Measurements from ENCODE around the gene UQCRQ. TPM values are rescaled to one million over a fixed set of nuclear protein-coding genes. Genes with fewer than 3 reads are reported as not detected.

UQCRQ gene
- total RNA-seq, 1 donor from 2014 or later: 400 TPM

DNA sequence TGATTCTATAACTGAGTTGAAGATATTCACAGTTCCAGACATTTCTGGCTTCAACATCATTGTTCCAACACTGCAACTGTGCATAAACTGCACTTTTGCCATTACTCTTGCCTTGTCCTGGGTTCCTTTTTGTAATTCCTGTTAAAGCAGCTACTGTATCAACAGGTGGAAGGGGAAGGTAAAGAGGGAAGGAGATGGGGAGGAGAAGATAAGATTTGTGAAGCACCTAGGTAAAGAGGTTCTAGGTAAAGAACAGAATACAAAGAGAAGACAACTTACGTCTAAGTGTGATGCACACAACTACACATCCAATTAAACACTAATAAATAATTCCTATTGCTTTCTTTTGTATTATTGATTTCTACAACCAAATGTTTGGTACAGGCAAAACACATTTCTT is 43.3 kb downstream of the UQCRQ start:
- Mint-ChIP-seq H3K4me1 (ENCODE audit: low read depth) (peaks cover 2% of the 10 kb centered on the region), H3K27ac (no peak overlapping the region), H3K27me3 (ENCODE audit: low read depth) (no peaks in the 10 kb centered on the region), H3K4me3 (ENCODE audit: low read depth) (no peak overlapping the region), H3K36me3 (ENCODE audit: low read depth) (peaks cover 40% of the 10 kb centered on the region), H3K9me3 (no peaks in the 10 kb centered on the region)
- intact Hi-C loops (cut with micrococcal nuclease): no loop called here
- DNase-seq (ENCODE audit: low spot score): no peak

- intact Hi-C loops (cut with micrococcal nuclease): no loop called here
- no peak overlapping the region for H3K27ac Mint-ChIP-seq
- no peaks in the 10 kb centered on the region for H3K4me1 Mint-ChIP-seq (ENCODE audit: low read depth)
- H3K36me3 Mint-ChIP-seq (ENCODE audit: low read depth): peaks cover 30% of the 10 kb centered on the region
- no peaks in the 10 kb centered on the region for H3K9me3 Mint-ChIP-seq
- H3K27me3 Mint-ChIP-seq (ENCODE audit: low read depth): no peaks in the 10 kb centered on the region
- no peak overlapping the region for H3K4me3 Mint-ChIP-seq (ENCODE audit: low read depth)
- DNase-seq (ENCODE audit: low spot score): no peak
Measured at GRCh38 chr5:132915681-132916080, 49.2 kb downstream of the UQCRQ start.

GRCh38 chr5:132916086-132916485 is 49.6 kb downstream of the UQCRQ start:
- no peaks in the 10 kb centered on the region for H3K27me3 Mint-ChIP-seq (ENCODE audit: low read depth)
- H3K27ac Mint-ChIP-seq: no peak overlapping the region
- no peak overlapping the region for H3K4me3 Mint-ChIP-seq (ENCODE audit: low read depth)
- no peaks in the 10 kb centered on the region for H3K9me3 Mint-ChIP-seq
- intact Hi-C loops (cut with micrococcal nuclease): no loop called here
- H3K4me1 Mint-ChIP-seq (ENCODE audit: low read depth): no peaks in the 10 kb centered on the region
- no peak for DNase-seq (ENCODE audit: low spot score)
- peaks cover 27% of the 10 kb centered on the region for H3K36me3 Mint-ChIP-seq (ENCODE audit: low read depth)

Other genes with a start within 250 kb of the UQCRQ start
- 777 and 830 TPM in 2 replicates for gene IL13, start 208.5 kb upstream of the UQCRQ start, total RNA-seq
- 21.6 and 25.8 TPM in 2 replicates for gene IL4, start 192.7 kb upstream of the UQCRQ start, total RNA-seq
- gene KIF3A, start 129.1 kb upstream of the UQCRQ start, total RNA-seq: 40.7 and 41.4 TPM in 2 replicates
- 7.6 and 7.7 TPM in 2 replicates for gene CCNI2, start 119.2 kb upstream of the UQCRQ start, total RNA-seq
- 34.9 and 35.9 TPM in 2 replicates for gene SEPTIN8, start 89.4 kb upstream of the UQCRQ start, total RNA-seq
- gene SOWAHA, start 53.3 kb upstream of the UQCRQ start, total RNA-seq: 0.28 and 0.32 TPM in 2 replicates
- 7.7 and 9.3 TPM in 2 replicates for gene SHROOM1, start 36.0 kb upstream of the UQCRQ start, total RNA-seq
- gene GDF9, start 173 bp upstream of the UQCRQ start, total RNA-seq: 0.11 TPM in 1 of 2 replicates, not detected in the other
- gene LEAP2, start 7.0 kb downstream of the UQCRQ start, total RNA-seq: 4.3 and 4.4 TPM in 2 replicates
- gene AFF4, start 97.0 kb downstream of the UQCRQ start, total RNA-seq: 33.1 and 35.1 TPM in 2 replicates
- 35.7 and 39.3 TPM in 2 replicates for gene ZCCHC10, start 159.9 kb downstream of the UQCRQ start, total RNA-seq
- 223 and 229 TPM in 2 replicates for gene HSPA4, start 185.4 kb downstream of the UQCRQ start, total RNA-seq